ENCODE measurements around the gene ZBTB4.

DNA sequence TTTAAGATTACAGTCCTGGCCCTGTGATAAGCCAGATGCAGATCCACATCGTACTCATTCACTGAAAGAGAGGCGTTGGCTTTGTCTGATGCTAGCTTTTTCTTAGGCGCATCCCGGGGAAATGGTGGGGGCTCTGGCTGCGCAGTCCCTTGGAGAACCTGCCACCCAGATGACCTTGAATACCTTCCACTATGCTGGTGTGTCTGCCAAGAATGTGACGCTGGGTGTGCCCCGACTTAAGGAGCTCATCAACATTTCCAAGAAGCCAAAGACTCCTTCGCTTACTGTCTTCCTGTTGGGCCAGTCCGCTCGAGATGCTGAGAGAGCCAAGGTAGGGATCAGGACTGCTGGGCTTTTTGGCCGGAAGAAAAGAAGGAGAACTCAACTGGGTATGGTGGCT is 28.7 kb upstream of the ZBTB4 start:
- TF ChIP-seq, protein P1, sequence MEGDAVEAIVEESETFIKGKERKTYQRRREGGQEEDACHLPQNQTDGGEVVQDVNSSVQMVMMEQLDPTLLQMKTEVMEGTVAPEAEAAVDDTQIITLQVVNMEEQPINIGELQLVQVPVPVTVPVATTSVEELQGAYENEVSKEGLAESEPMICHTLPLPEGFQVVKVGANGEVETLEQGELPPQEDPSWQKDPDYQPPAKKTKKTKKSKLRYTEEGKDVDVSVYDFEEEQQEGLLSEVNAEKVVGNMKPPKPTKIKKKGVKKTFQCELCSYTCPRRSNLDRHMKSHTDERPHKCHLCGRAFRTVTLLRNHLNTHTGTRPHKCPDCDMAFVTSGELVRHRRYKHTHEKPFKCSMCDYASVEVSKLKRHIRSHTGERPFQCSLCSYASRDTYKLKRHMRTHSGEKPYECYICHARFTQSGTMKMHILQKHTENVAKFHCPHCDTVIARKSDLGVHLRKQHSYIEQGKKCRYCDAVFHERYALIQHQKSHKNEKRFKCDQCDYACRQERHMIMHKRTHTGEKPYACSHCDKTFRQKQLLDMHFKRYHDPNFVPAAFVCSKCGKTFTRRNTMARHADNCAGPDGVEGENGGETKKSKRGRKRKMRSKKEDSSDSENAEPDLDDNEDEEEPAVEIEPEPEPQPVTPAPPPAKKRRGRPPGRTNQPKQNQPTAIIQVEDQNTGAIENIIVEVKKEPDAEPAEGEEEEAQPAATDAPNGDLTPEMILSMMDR (IDR thresholded peaks at IDR 0.05; ENCODE audit: insufficient read depth, low read length, poor library complexity, severe bottlenecking) = no peak
- no peak for TF ChIP-seq EZH2phosphoT487 (conservative IDR thresholded peaks at IDR 0.05; ENCODE audit: low read length)

Data from SU-DHL-6 (cell line).